ENCODE results near the gene ALG11. TPM values are rescaled to one million over a fixed set of nuclear protein-coding genes. Genes with fewer than 3 reads are reported as not detected.
"Not testable (repeated sequence)": the region's sequence is repeated elsewhere in the genome, so short reads cannot be mapped to it uniquely, and the experiment has no call there.

The ALG11 gene
- polyA plus RNA-seq, 2 donors: 2.3 to 2.9 TPM

DNA sequence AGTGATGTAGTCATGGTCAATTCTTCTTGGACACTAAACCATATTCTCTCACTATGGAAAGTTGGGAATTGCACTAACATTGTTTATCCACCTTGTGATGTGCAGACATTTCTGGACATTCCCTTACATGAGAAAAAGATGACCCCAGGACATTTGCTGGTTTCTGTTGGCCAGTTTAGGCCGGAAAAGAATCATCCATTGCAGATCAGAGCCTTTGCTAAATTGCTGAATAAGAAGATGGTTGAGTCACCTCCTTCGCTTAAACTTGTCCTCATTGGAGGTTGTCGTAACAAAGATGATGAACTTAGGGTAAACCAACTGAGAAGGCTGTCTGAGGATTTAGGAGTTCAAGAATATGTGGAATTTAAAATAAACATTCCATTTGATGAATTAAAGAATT lies 12.3 kb downstream of the ALG11 start, which contains the start of gene UTP14C:
Gene UTP14C, plus strand, starts transcription at position 211 of the 400 bp plus-strand sequence. CDS start 4,114 bp downstream, outside the sequence.
- peaks cover 0 to 2% of the 10 kb centered on the region in 2 donors for H3K4me1 ChIP-seq (ENCODE audit: control insufficient read depth in 2 of 2, insufficient read depth in 2 of 2, low read length in 1 of 2)
- H3K27me3 ChIP-seq (ENCODE audit: control insufficient read depth in 1 of 2, insufficient read depth in 2 of 2, low read length in 2 of 2): no peaks in the 10 kb centered on the region
- WGBS, 2 donors: 89 to 93% methylated on average over 3 of the region's 3 CpGs
- H3K9me3 ChIP-seq (ENCODE audit: control insufficient read depth in 2 of 2, insufficient read depth in 1 of 2, low read depth in 1 of 2, low read length in 1 of 2): peaks cover 0 to 4% of the 10 kb centered on the region in 2 donors
- no peak within 1 kb of the TSS for H3K27ac ChIP-seq (ENCODE audit: low read depth in 2 of 2, low read length in 1 of 2)
- peaks cover 7% of the 10 kb centered on the region in 2 donors for H3K36me3 ChIP-seq (ENCODE audit: control insufficient read depth in 2 of 2, insufficient read depth in 2 of 2, low read length in 1 of 2)
- H3K4me3 ChIP-seq (ENCODE audit: low read depth in 1 of 2, low read length in 2 of 2): no peak within 1 kb of the TSS

DNA sequence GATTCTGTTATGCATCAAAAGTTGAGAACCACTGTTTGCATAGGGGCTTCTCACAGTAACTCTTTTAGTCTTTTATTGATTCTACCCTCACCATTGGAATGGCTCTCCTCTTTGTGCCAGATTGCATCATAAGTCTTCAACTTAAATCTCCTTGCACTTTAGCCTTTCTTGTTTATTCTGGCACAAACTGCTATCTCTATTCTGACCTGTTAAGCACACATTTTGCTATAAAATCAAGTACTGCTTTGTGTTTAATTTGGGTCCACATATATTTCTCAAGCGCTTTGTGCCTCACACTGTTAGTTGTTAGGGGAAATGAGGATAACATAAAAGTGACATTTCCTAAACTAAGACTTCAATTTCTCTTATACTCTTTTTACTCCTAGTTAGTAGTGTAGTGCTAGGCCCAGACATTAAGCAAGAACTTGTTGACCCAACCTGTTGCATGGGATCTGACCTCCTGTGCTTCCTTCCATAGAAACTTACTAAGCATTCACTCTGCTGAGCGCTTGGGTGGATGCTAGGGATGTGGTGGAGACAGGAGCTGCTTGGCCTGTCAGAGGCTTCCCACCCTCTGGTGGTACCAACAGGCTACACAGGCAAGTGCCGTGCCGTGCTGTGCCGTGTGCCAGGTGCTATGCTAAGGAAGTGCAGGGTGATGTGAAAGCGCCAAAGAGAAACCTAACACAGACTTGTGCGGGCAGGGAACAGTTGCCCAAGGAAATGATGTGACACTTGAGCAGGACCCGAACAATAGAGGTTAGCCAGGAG lies 13.5 kb downstream of the ALG11 start:
- 96 to 97% methylated on average over 8 of the region's 8 CpGs for WGBS, 2 donors
- H3K27me3 ChIP-seq (ENCODE audit: control insufficient read depth in 1 of 2, insufficient read depth in 2 of 2, low read length in 2 of 2): no peaks in the 10 kb centered on the region
- H3K27ac ChIP-seq (ENCODE audit: low read depth in 2 of 2, low read length in 1 of 2): no peak overlapping the region
- peaks cover 0 to 2% of the 10 kb centered on the region in 2 donors for H3K4me1 ChIP-seq (ENCODE audit: control insufficient read depth in 2 of 2, insufficient read depth in 2 of 2, low read length in 1 of 2)
- peaks cover 7% of the 10 kb centered on the region in 2 donors for H3K36me3 ChIP-seq (ENCODE audit: control insufficient read depth in 2 of 2, insufficient read depth in 2 of 2, low read length in 1 of 2)
- peaks cover 0 to 4% of the 10 kb centered on the region in 2 donors for H3K9me3 ChIP-seq (ENCODE audit: control insufficient read depth in 2 of 2, insufficient read depth in 1 of 2, low read depth in 1 of 2, low read length in 1 of 2)
- no peak overlapping the region for H3K4me3 ChIP-seq (ENCODE audit: low read depth in 1 of 2, low read length in 2 of 2)

DNA sequence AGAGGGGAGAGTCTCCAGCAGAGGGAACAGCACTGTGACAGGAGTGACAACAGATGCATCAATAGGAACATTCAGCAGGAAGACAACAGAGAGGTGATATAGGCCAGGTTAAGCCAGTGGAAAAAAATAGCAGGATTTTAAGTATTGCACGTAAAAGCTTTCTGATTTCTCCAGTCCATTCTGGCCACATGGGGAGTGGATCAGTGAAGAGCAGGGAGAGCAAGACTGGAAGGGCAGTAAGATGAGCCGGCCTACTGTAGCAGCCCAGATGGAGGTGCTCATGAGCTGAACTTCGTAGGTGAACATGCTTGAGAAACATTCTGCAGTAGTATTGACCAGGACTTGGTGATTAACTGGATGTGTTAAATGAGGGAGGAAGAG lies 14.0 kb downstream of the ALG11 start:
- Histone ChIP-seq H3K27me3 (ENCODE audit: control insufficient read depth in 1 of 2, insufficient read depth in 2 of 2, low read length in 2 of 2) (no peaks in the 10 kb centered on the region), H3K9me3 (ENCODE audit: control insufficient read depth in 2 of 2, insufficient read depth in 1 of 2, low read depth in 1 of 2, low read length in 1 of 2) (peaks cover 0 to 4% of the 10 kb centered on the region in 2 donors), H3K36me3 (ENCODE audit: control insufficient read depth in 2 of 2, insufficient read depth in 2 of 2, low read length in 1 of 2) (peaks cover 7% of the 10 kb centered on the region in 2 donors), H3K4me3 (ENCODE audit: low read depth in 1 of 2, low read length in 2 of 2) (no peak overlapping the region), H3K4me1 (ENCODE audit: control insufficient read depth in 2 of 2, insufficient read depth in 2 of 2, low read length in 1 of 2) (peaks cover 0 to 2% of the 10 kb centered on the region in 2 donors), H3K27ac (ENCODE audit: low read depth in 2 of 2, low read length in 1 of 2) (no peak overlapping the region)
- WGBS, 2 donors: 94 to 97% methylated on average over 3 of the region's 3 CpGs

DNA sequence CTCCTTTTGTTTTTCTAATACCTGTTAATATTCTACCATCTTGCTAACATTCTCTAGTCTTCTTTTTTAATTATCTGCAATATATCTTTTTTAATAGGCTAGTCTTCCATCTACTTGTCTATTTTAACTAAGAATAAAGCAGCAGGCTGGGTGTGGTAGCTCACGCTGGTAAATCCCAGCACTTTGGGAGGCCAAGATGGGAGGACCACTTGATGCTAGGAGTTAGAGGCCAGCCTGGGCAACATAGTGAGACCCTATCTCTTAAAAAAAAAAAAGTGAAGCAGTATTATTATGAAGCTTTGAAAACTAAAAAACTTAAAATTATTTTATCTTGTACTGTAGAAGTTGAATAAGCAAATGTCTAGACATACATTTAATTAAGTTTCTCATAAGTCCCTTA lies 15.6 kb downstream of the ALG11 start:
- no peaks in the 10 kb centered on the region for H3K27me3 ChIP-seq (ENCODE audit: control insufficient read depth in 1 of 2, insufficient read depth in 2 of 2, low read length in 2 of 2)
- 94 to 95% methylated on average over 1 of the region's 1 CpG for WGBS, 2 donors
- peaks cover 0 to 2% of the 10 kb centered on the region in 2 donors for H3K4me1 ChIP-seq (ENCODE audit: control insufficient read depth in 2 of 2, insufficient read depth in 2 of 2, low read length in 1 of 2)
- peaks cover 0 to 4% of the 10 kb centered on the region in 2 donors for H3K9me3 ChIP-seq (ENCODE audit: control insufficient read depth in 2 of 2, insufficient read depth in 1 of 2, low read depth in 1 of 2, low read length in 1 of 2)
- no peak overlapping the region for H3K27ac ChIP-seq (ENCODE audit: low read depth in 2 of 2, low read length in 1 of 2)
- H3K4me3 ChIP-seq (ENCODE audit: low read depth in 1 of 2, low read length in 2 of 2): no peak overlapping the region
- peaks cover 7% of the 10 kb centered on the region in 2 donors for H3K36me3 ChIP-seq (ENCODE audit: control insufficient read depth in 2 of 2, insufficient read depth in 2 of 2, low read length in 1 of 2)

DNA sequence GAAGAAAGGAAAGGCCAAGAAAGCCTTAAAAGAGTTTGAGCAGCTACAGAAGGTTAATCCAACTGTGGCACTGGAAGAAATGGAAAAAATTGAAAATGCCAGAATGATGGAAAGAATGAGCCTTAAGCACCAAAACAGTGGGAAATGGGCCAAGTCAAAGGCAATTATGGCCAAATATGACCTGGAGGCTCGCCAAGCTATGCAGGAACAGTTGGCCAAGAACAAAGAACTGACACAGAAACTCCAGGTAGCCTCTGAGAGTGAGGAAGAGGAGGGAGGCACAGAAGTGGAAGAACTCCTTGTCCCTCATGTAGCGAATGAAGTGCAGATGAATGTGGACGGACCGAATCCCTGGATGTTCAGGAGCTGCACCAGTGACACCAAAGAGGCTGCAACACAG lies 17.4 kb downstream of the ALG11 start:
- Histone ChIP-seq H3K4me3 (ENCODE audit: low read depth in 1 of 2, low read length in 2 of 2) (no peak overlapping the region), H3K9me3 (ENCODE audit: control insufficient read depth in 2 of 2, insufficient read depth in 1 of 2, low read depth in 1 of 2, low read length in 1 of 2) (peaks cover 0 to 4% of the 10 kb centered on the region in 2 donors), H3K4me1 (ENCODE audit: control insufficient read depth in 2 of 2, insufficient read depth in 2 of 2, low read length in 1 of 2) (peaks cover 0 to 2% of the 10 kb centered on the region in 2 donors), H3K27me3 (ENCODE audit: control insufficient read depth in 1 of 2, insufficient read depth in 2 of 2, low read length in 2 of 2) (no peaks in the 10 kb centered on the region), H3K36me3 (ENCODE audit: control insufficient read depth in 2 of 2, insufficient read depth in 2 of 2, low read length in 1 of 2) (peaks cover 5 to 7% of the 10 kb centered on the region in 2 donors), H3K27ac (ENCODE audit: low read depth in 2 of 2, low read length in 1 of 2) (no peak overlapping the region)
- WGBS, 2 donors: 90 to 96% methylated on average over 4 of the region's 4 CpGs

DNA sequence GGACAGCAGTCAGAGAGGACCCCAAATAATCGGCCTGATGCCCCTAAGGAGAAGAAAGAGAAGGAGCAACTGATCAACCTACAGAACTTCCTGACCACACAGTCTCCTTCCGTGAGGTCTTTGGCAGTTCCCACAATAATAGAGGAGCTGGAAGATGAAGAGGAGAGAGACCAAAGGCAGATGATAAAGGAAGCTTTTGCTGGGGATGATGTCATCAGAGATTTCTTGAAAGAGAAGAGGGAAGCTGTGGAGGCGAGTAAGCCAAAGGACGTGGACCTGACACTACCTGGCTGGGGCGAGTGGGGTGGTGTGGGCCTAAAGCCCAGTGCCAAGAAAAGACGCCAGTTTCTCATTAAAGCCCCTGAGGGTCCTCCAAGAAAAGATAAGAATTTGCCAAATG lies 18.2 kb downstream of the ALG11 start:
- H3K27ac ChIP-seq (ENCODE audit: low read depth in 2 of 2, low read length in 1 of 2); H3K27me3 ChIP-seq (ENCODE audit: control insufficient read depth in 1 of 2, insufficient read depth in 2 of 2, low read length in 2 of 2); H3K36me3 ChIP-seq (ENCODE audit: control insufficient read depth in 2 of 2, insufficient read depth in 2 of 2, low read length in 1 of 2); H3K9me3 ChIP-seq (ENCODE audit: control insufficient read depth in 2 of 2, insufficient read depth in 1 of 2, low read depth in 1 of 2, low read length in 1 of 2); H3K4me3 ChIP-seq (ENCODE audit: low read depth in 1 of 2, low read length in 2 of 2); H3K4me1 ChIP-seq (ENCODE audit: control insufficient read depth in 2 of 2, insufficient read depth in 2 of 2, low read length in 1 of 2): not testable (repeated sequence)
- 96 to 98% methylated on average over 3 to 6 of the region's 6 CpGs for WGBS, 2 donors

DNA sequence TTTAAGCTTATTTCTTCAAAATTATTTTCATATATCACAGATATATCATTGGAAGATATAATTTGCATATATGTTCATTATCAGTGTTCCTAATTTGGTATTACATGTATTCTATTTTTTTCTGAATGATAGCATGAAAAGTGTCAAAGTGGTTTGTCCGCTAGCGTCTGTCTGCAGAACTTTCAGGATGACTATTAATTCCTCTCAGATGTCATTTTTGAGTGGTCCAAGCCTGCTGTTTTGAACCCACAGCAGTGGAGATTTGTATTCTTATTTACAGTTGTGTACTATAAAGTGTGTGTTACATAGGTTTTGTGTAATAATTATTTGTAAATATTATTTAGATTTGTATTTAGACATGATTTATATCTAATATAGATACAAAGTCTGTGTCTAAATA lies 20.8 kb downstream of the ALG11 start:
- Histone ChIP-seq H3K27me3 (ENCODE audit: control insufficient read depth in 1 of 2, insufficient read depth in 2 of 2, low read length in 2 of 2) (no peaks in the 10 kb centered on the region), H3K4me1 (ENCODE audit: control insufficient read depth in 2 of 2, insufficient read depth in 2 of 2, low read length in 1 of 2) (no peaks in the 10 kb centered on the region), H3K9me3 (ENCODE audit: control insufficient read depth in 2 of 2, insufficient read depth in 1 of 2, low read depth in 1 of 2, low read length in 1 of 2) (no peaks in the 10 kb centered on the region), H3K27ac (ENCODE audit: low read depth in 2 of 2, low read length in 1 of 2) (no peak overlapping the region), H3K36me3 (ENCODE audit: control insufficient read depth in 2 of 2, insufficient read depth in 2 of 2, low read length in 1 of 2) (no peaks in the 10 kb centered on the region), H3K4me3 (ENCODE audit: low read depth in 1 of 2, low read length in 2 of 2) (no peak overlapping the region)
- WGBS, 2 donors: 78 to 89% methylated on average over 2 of the region's 2 CpGs

DNA sequence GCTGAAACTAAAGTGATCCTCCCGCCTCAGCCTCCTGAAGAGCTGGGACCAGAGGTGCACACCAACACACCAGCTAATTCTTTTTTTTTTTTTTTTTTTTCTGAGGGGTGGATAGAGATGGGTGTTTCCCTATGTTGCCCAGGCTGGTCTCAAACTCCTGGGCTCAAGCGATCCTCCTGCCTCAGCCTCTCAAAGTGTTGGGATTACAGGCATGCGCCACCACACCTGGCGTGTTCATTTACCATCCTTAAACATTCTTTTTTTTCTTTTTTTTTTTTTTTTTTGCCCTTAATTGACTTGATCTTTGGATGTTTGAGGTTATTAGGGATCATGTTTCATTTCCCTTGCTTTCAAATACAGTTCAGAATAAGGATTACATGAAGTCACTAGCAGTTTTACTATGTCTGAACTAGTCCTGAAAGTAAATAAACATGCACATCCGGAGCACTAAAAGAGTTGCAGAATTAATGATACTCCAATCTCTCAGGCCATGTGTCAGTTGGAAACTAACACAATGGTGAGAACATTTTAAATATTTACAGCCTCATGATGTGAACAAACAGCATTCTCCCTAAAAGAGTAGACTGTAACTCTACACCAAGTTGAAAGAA lies 22.5 kb downstream of the ALG11 start:
- WGBS, 2 donors: 76 to 81% methylated on average over 5 of the region's 5 CpGs
- Histone ChIP-seq H3K36me3 (ENCODE audit: control insufficient read depth in 2 of 2, insufficient read depth in 2 of 2, low read length in 1 of 2) (no peaks in the 10 kb centered on the region), H3K4me3 (ENCODE audit: low read depth in 1 of 2, low read length in 2 of 2) (no peak overlapping the region), H3K4me1 (ENCODE audit: control insufficient read depth in 2 of 2, insufficient read depth in 2 of 2, low read length in 1 of 2) (no peaks in the 10 kb centered on the region), H3K27me3 (ENCODE audit: control insufficient read depth in 1 of 2, insufficient read depth in 2 of 2, low read length in 2 of 2) (no peaks in the 10 kb centered on the region), H3K27ac (ENCODE audit: low read depth in 2 of 2, low read length in 1 of 2) (no peak overlapping the region), H3K9me3 (ENCODE audit: control insufficient read depth in 2 of 2, insufficient read depth in 1 of 2, low read depth in 1 of 2, low read length in 1 of 2) (no peaks in the 10 kb centered on the region)

DNA sequence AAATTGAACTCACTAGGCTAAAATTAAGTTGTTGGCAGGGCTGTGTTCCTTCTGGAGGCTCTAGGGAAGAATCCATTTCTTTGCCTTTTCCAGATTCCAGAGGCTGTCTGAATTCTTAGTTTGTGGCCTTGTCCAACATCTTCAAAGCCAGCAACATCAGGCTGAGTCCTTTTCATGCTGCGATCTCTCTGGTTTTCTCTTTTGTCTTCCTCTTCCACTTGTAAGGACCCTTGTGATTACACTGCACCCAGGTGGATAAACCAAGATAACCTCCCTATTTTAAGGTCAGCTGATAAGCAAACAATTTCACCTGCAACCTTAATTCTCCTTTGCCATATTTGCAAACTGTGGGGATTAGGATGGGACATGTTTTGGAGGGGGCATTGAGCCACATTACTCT lies 23.8 kb downstream of the ALG11 start:
- H3K27me3 ChIP-seq (ENCODE audit: control insufficient read depth in 1 of 2, insufficient read depth in 2 of 2, low read length in 2 of 2): no peaks in the 10 kb centered on the region
- no peaks in the 10 kb centered on the region for H3K4me1 ChIP-seq (ENCODE audit: control insufficient read depth in 2 of 2, insufficient read depth in 2 of 2, low read length in 1 of 2)
- WGBS, 2 donors: 81 to 88% methylated on average over 1 of the region's 1 CpG
- H3K36me3 ChIP-seq (ENCODE audit: control insufficient read depth in 2 of 2, insufficient read depth in 2 of 2, low read length in 1 of 2): no peaks in the 10 kb centered on the region
- no peak overlapping the region for H3K4me3 ChIP-seq (ENCODE audit: low read depth in 1 of 2, low read length in 2 of 2)
- no peaks in the 10 kb centered on the region for H3K9me3 ChIP-seq (ENCODE audit: control insufficient read depth in 2 of 2, insufficient read depth in 1 of 2, low read depth in 1 of 2, low read length in 1 of 2)
- H3K27ac ChIP-seq (ENCODE audit: low read depth in 2 of 2, low read length in 1 of 2): no peak overlapping the region

DNA sequence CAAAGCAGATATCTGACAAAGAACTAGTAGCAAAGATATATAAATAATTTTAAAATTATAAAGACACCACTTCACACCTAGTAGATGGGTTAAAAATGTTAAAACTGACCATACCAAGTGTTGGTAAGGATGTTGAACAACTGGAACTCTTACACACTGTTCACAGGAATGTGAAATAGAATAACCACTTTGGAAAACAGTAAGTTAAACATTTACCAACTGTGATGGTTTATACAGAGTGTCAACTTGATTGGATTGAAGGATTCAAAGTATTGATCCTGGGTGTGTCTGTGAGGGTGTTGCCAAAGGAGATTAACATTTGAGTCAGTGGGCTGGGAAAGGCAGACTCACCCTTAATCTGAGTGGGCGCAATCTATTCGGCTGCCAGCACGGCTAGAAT lies 31.5 kb downstream of the ALG11 start:
- H3K36me3 ChIP-seq (ENCODE audit: control insufficient read depth in 2 of 2, insufficient read depth in 2 of 2, low read length in 1 of 2): no peaks in the 10 kb centered on the region
- no peak overlapping the region for H3K4me3 ChIP-seq (ENCODE audit: low read depth in 1 of 2, low read length in 2 of 2)
- H3K27me3 ChIP-seq (ENCODE audit: control insufficient read depth in 1 of 2, insufficient read depth in 2 of 2, low read length in 2 of 2): no peaks in the 10 kb centered on the region
- H3K9me3 ChIP-seq (ENCODE audit: control insufficient read depth in 2 of 2, insufficient read depth in 1 of 2, low read depth in 1 of 2, low read length in 1 of 2): no peaks in the 10 kb centered on the region
- H3K4me1 ChIP-seq (ENCODE audit: control insufficient read depth in 2 of 2, insufficient read depth in 2 of 2, low read length in 1 of 2): no peaks in the 10 kb centered on the region
- 95 to 97% methylated on average over 3 of the region's 3 CpGs for WGBS, 2 donors
- no peak overlapping the region for H3K27ac ChIP-seq (ENCODE audit: low read depth in 2 of 2, low read length in 1 of 2)
